ENCODE results near the gene SEMA4G. TPM values are rescaled to one million over a fixed set of nuclear protein-coding genes. Genes with fewer than 3 reads are reported as not detected.

Gene SEMA4G
- total and polyA plus RNA-seq, 2 of the 13 experiments (the other 11 are each of a cell fraction or from before 2014, with no cell fraction given) = 46.2 to 207 TPM

DNA sequence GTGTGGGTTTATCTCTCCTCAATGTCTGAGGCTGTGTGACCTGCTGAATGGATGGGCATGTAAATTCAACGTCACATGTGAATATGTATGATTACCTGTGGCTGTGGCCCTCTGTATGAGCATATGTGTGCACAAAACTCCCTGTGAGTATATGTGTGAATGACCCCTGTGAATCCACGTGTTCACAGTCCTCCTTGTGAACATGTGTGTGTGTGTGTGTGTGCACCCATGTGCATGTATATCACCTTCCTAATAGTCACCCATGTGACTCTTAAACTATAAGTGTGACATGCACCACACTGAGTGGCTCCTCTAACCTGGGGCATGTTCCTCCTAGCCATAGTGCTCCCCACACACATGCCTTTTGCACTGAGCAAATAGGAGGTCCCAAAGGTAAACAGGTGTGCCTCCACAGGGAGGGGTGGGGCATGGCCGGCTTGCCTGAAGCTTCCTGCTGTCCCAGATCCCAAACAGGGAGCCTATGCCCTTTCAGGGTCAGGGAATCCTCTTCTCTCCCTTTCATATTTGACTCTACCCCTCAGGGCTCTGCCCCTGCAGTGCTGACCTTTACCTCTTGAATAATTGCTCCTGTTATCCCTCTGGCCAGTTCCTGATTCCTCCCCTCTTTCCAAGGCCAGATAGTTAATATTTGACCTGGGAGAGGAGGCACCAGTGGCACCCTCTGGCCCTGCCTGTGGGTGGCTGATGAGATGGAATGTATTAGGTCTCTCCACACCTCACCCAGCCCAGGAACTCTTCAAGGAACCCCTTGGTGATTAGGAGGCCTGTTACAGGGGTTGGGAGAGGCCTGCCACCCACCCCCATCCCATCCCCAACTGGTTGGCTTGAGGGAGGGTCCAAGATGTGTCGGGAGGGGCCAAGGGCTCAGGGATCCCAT lies 1.9 kb downstream of the SEMA4G start (continued):
- TF ChIP-seq, protein P1, sequence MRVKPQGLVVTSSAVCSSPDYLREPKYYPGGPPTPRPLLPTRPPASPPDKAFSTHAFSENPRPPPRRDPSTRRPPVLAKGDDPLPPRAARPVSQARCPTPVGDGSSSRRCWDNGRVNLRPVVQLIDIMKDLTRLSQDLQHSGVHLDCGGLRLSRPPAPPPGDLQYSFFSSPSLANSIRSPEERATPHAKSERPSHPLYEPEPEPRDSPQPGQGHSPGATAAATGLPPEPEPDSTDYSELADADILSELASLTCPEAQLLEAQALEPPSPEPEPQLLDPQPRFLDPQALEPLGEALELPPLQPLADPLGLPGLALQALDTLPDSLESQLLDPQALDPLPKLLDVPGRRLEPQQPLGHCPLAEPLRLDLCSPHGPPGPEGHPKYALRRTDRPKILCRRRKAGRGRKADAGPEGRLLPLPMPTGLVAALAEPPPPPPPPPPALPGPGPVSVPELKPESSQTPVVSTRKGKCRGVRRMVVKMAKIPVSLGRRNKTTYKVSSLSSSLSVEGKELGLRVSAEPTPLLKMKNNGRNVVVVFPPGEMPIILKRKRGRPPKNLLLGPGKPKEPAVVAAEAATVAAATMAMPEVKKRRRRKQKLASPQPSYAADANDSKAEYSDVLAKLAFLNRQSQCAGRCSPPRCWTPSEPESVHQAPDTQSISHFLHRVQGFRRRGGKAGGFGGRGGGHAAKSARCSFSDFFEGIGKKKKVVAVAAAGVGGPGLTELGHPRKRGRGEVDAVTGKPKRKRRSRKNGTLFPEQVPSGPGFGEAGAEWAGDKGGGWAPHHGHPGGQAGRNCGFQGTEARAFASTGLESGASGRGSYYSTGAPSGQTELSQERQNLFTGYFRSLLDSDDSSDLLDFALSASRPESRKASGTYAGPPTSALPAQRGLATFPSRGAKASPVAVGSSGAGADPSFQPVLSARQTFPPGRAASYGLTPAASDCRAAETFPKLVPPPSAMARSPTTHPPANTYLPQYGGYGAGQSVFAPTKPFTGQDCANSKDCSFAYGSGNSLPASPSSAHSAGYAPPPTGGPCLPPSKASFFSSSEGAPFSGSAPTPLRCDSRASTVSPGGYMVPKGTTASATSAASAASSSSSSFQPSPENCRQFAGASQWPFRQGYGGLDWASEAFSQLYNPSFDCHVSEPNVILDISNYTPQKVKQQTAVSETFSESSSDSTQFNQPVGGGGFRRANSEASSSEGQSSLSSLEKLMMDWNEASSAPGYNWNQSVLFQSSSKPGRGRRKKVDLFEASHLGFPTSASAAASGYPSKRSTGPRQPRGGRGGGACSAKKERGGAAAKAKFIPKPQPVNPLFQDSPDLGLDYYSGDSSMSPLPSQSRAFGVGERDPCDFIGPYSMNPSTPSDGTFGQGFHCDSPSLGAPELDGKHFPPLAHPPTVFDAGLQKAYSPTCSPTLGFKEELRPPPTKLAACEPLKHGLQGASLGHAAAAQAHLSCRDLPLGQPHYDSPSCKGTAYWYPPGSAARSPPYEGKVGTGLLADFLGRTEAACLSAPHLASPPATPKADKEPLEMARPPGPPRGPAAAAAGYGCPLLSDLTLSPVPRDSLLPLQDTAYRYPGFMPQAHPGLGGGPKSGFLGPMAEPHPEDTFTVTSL (CRISPR knock-in tag; IDR thresholded peaks at IDR 0.05; ENCODE audit: borderline replicate concordance) = peak; percentile 37; the same call in 1 of the 2 replicates
- TF ChIP-seq ZFP36 (IDR thresholded peaks at IDR 0.05; ENCODE audit: borderline replicate concordance, low read depth, low read length, partially characterized antibody) = no peak
- no peak for TF ChIP-seq SRSF1 (optimal IDR thresholded peaks at IDR 0.05; ENCODE audit: low read depth, low read length)
- TF ChIP-seq, protein P2, sequence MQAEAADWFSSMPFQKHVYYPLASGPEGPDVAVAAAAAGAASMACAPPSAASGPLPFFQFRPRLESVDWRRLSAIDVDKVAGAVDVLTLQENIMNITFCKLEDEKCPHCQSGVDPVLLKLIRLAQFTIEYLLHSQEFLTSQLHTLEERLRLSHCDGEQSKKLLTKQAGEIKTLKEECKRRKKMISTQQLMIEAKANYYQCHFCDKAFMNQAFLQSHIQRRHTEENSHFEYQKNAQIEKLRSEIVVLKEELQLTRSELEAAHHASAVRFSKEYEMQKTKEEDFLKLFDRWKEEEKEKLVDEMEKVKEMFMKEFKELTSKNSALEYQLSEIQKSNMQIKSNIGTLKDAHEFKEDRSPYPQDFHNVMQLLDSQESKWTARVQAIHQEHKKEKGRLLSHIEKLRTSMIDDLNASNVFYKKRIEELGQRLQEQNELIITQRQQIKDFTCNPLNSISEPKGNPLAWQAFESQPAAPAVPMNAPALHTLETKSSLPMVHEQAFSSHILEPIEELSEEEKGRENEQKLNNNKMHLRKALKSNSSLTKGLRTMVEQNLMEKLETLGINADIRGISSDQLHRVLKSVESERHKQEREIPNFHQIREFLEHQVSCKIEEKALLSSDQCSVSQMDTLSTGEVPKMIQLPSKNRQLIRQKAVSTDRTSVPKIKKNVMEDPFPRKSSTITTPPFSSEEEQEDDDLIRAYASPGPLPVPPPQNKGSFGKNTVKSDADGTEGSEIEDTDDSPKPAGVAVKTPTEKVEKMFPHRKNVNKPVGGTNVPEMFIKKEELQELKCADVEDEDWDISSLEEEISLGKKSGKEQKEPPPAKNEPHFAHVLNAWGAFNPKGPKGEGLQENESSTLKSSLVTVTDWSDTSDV (CRISPR knock-in tag; IDR thresholded peaks at IDR 0.05) = no peak
- peak; percentile 11; the same call in 1 of the 2 replicates for TF ChIP-seq ZFX (CRISPR knock-in tag; IDR thresholded peaks at IDR 0.05; ENCODE audit: low read depth)
- peak; percentile 99 for TF ChIP-seq ZSCAN25 (CRISPR knock-in tag; IDR thresholded peaks at IDR 0.05)
- TF ChIP-seq FOSL1 (CRISPR knock-in tag; IDR thresholded peaks at IDR 0.05; ENCODE audit: borderline replicate concordance) = no peak
- TF ChIP-seq, protein P3, sequence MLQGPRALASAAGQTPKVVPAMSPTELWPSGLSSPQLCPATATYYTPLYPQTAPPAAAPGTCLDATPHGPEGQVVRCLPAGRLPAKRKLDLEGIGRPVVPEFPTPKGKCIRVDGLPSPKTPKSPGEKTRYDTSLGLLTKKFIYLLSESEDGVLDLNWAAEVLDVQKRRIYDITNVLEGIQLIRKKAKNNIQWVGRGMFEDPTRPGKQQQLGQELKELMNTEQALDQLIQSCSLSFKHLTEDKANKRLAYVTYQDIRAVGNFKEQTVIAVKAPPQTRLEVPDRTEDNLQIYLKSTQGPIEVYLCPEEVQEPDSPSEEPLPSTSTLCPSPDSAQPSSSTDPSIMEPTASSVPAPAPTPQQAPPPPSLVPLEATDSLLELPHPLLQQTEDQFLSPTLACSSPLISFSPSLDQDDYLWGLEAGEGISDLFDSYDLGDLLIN (CRISPR knock-in tag; IDR thresholded peaks at IDR 0.05; ENCODE audit: borderline replicate concordance) = no peak
- TF ChIP-seq HOXA7 (CRISPR knock-in tag; IDR thresholded peaks at IDR 0.05) = no peak
- TF ChIP-seq SRSF9 (IDR thresholded peaks at IDR 0.05; ENCODE audit: borderline replicate concordance, insufficient read depth, low read depth, low read length, poor library complexity, severe bottlenecking) = no peak
- 0 out of 2 replicates have a peak, but pooled peaks have one; percentile 26 for TF ChIP-seq KLF9 (CRISPR knock-in tag; IDR thresholded peaks at IDR 0.05; ENCODE audit: low read depth)
- TF ChIP-seq NAIF1 (CRISPR knock-in tag; IDR thresholded peaks at IDR 0.05; ENCODE audit: borderline replicate concordance) = peak; percentile 67; the same call in 1 of the 2 replicates
- TF ChIP-seq CREB1 (IDR thresholded peaks at IDR 0.05) = no peak
- peak; percentile 76 for TF ChIP-seq CREB1 (CRISPR knock-in tag; IDR thresholded peaks at IDR 0.05)
- 0 out of 2 replicates have a peak, but pooled peaks have one; percentile 54 for TF ChIP-seq ZNF589 (CRISPR knock-in tag; conservative IDR thresholded peaks at IDR 0.05)
- TF ChIP-seq ZNF33A (CRISPR knock-in tag; IDR thresholded peaks at IDR 0.05; ENCODE audit: borderline replicate concordance) = no peak
- TF ChIP-seq, protein P4, sequence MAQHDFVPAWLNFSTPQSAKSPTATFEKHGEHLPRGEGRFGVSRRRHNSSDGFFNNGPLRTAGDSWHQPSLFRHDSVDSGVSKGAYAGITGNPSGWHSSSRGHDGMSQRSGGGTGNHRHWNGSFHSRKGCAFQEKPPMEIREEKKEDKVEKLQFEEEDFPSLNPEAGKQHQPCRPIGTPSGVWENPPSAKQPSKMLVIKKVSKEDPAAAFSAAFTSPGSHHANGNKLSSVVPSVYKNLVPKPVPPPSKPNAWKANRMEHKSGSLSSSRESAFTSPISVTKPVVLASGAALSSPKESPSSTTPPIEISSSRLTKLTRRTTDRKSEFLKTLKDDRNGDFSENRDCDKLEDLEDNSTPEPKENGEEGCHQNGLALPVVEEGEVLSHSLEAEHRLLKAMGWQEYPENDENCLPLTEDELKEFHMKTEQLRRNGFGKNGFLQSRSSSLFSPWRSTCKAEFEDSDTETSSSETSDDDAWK (CRISPR knock-in tag; IDR thresholded peaks at IDR 0.05) = no peak
